IPS-18c (cell line): ENCODE measurements around the gene VCL.
"Not testable (repeated sequence)": the region's sequence is repeated elsewhere in the genome, so short reads cannot be mapped to it uniquely, and the experiment has no call there.

Experiments used
- H3K4me3 ChIP-seq: 2 replicates; pipeline ENCODE4 v1.7.0; 2013; ENCODE audit warnings: low read depth, mild to moderate bottlenecking, low read length, moderate library complexity; ENCODE audit not compliant: insufficient read depth
- H3K9me3 ChIP-seq: one replicate; pipeline ENCODE4 v1.6.1; 2013; ENCODE audit warnings: mild to moderate bottlenecking, low read length, moderate library complexity; ENCODE audit not compliant: control insufficient read depth, insufficient read depth

VCL gene

GRCh38 chr10:74024600-74024999 is 26.7 kb downstream of the VCL start:
- no peak overlapping the region for H3K4me3 ChIP-seq
- no peaks in the 10 kb centered on the region for H3K9me3 ChIP-seq

- no peak overlapping the region for H3K4me3 ChIP-seq
- H3K9me3 ChIP-seq: no peaks in the 10 kb centered on the region
These were observed 27.6 kb downstream of the VCL start for GRCh38 chr10:74025380-74025978.

GRCh38 chr10:74026428-74027015 is 28.6 kb downstream of the VCL start:
- no peaks in the 10 kb centered on the region for H3K9me3 ChIP-seq
- H3K4me3 ChIP-seq: no peak overlapping the region

GRCh38 chr10:74027702-74028101 is 29.8 kb downstream of the VCL start:
- H3K4me3 ChIP-seq: no peak overlapping the region
- no peaks in the 10 kb centered on the region for H3K9me3 ChIP-seq

GRCh38 chr10:74029943-74030342 is 32.0 kb downstream of the VCL start:
- H3K9me3 ChIP-seq: no peaks in the 10 kb centered on the region
- H3K4me3 ChIP-seq: no peak overlapping the region

GRCh38 chr10:74032208-74032607 is 34.3 kb downstream of the VCL start:
- not testable (repeated sequence) for H3K4me3 ChIP-seq, H3K9me3 ChIP-seq

- H3K9me3 ChIP-seq: no peaks in the 10 kb centered on the region
- H3K4me3 ChIP-seq: no peak overlapping the region
These were observed 35.2 kb downstream of the VCL start for GRCh38 chr10:74032900-74033655.

GRCh38 chr10:74033702-74034101 is 35.8 kb downstream of the VCL start:
- no peaks in the 10 kb centered on the region for H3K9me3 ChIP-seq
- no peak overlapping the region for H3K4me3 ChIP-seq

- Histone ChIP-seq H3K9me3 (no peaks in the 10 kb centered on the region), H3K4me3 (no peak overlapping the region)
These were observed 36.4 kb downstream of the VCL start for GRCh38 chr10:74034301-74034700.

- H3K4me3 ChIP-seq: no peak overlapping the region
- no peaks in the 10 kb centered on the region for H3K9me3 ChIP-seq
These were observed 37.4 kb downstream of the VCL start for GRCh38 chr10:74035303-74035702.

- no peaks in the 10 kb centered on the region for H3K9me3 ChIP-seq
- H3K4me3 ChIP-seq: no peak overlapping the region
These were observed 38.6 kb downstream of the VCL start for GRCh38 chr10:74036474-74036873.

- no peaks in the 10 kb centered on the region for H3K9me3 ChIP-seq
- no peak overlapping the region for H3K4me3 ChIP-seq
These were observed 41.7 kb downstream of the VCL start for GRCh38 chr10:74039561-74040145.

GRCh38 chr10:74040200-74041126 is 42.5 kb downstream of the VCL start:
- no peaks in the 10 kb centered on the region for H3K9me3 ChIP-seq
- H3K4me3 ChIP-seq: no peak overlapping the region

GRCh38 chr10:74044419-74044818 is 46.5 kb downstream of the VCL start:
- H3K9me3 ChIP-seq: no peaks in the 10 kb centered on the region
- no peak overlapping the region for H3K4me3 ChIP-seq

GRCh38 chr10:74047304-74047703 is 49.4 kb downstream of the VCL start:
- Histone ChIP-seq H3K4me3 (no peak overlapping the region), H3K9me3 (no peaks in the 10 kb centered on the region)

GRCh38 chr10:74047871-74048270 is 50.0 kb downstream of the VCL start:
- Histone ChIP-seq H3K9me3 (no peaks in the 10 kb centered on the region), H3K4me3 (no peak overlapping the region)

GRCh38 chr10:74048433-74048832 is 50.5 kb downstream of the VCL start:
- Histone ChIP-seq H3K9me3 (no peaks in the 10 kb centered on the region), H3K4me3 (no peak overlapping the region)
